K562 (cell line): ENCODE measurements around the gene WASF2. TPM values are rescaled to one million over a fixed set of nuclear protein-coding genes. Genes with fewer than 3 reads are reported as not detected.

Experiments used
- ATAC-seq: fragments of 200-7000 bp; cut with Tn5 transposase; 3 replicates; pipeline ENCODE4 v1.9.1; 2020; ENCODE audit warnings: moderate library complexity
- BruUV-seq: library from RNA; stranded (reverse); fragments of 400-500 nt; replicated peaks from 2 replicates; lab custom pipeline; 2021; lab: Mats Ljungman, UMichigan
- CTCF ChIA-PET: fragments of 300-600 bp; formaldehyde crosslinking; extraction: SDS; loops from one replicate; lab custom pipeline; 2021; ENCODE audit warnings: low intra/inter-chr PET ratio; lab: Yijun Ruan, JAX
- POLR2A ChIA-PET: fragments of 300-600, 350-650 bp; sonication (Branson Sonifier 250); formaldehyde crosslinking; extraction: SDS; loops from one replicate; lab custom pipeline; 2021; ENCODE audit warnings: antibody characterized with exemption, inconsistent platforms; lab: Yijun Ruan, JAX
- DNase-seq, 4 experiments: peaks; one replicate each; pipeline versions ENCODE4 v3.0.0 to v3.0.0-alpha.2; 2011 to 2018; ENCODE audit warnings: low spot score in 3 of 4, mixed read lengths in 3 of 4; ENCODE audit errors: extremely low read depth in 1 of 4
- FAIRE-seq: peaks from 2 replicates; lab custom pipeline; 2011; peaks lifted over from hg19 to GRCh38; lab: Jason Lieb, UNC
- H2AFZ ChIP-seq: 2 replicates; pipeline ENCODE4 v1.6.0; 2011; ENCODE audit warnings: low read depth, low read length, control low read depth, inconsistent platforms
- H3K27ac ChIP-seq: fragments of 200-600 bp; 3 replicates; pipeline ENCODE4 v1.8.0; 2011; ENCODE audit warnings: low read depth, mild to moderate bottlenecking, control low read depth, inconsistent platforms, low read length, moderate library complexity, mixed read lengths; ENCODE audit errors: extremely low read depth
- H3K27me3 ChIP-seq, 2 experiments: fragments of 300-600 bp in 1 of 2; 2 replicates in 1 of 2; 3 replicates in 1 of 2; pipeline versions ENCODE4 v1.6.0 to v1.8.0; 2011; ENCODE audit warnings: inconsistent platforms in 2 of 2, low read length in 2 of 2, mild to moderate bottlenecking in 1 of 2, mixed read lengths in 1 of 2, moderate library complexity in 1 of 2; ENCODE audit not compliant: control insufficient read depth in 2 of 2, insufficient read depth in 2 of 2
- H3K36me3 ChIP-seq: fragments of 300-600 bp; 3 replicates; pipeline ENCODE4 v1.8.0; 2011; ENCODE audit warnings: mild to moderate bottlenecking, low read length, inconsistent platforms; ENCODE audit not compliant: control insufficient read depth, insufficient read depth
- H3K4me1 ChIP-seq, 2 experiments: fragments of 200-600 bp in 1 of 2; replicated peaks in 1 of 2; 2 replicates in 1 of 2; 3 replicates in 1 of 2; pipeline versions ENCODE4 v1.5.1 to v1.8.0; 2011; ENCODE audit warnings: inconsistent platforms in 2 of 2, low read length in 2 of 2, mild to moderate bottlenecking in 1 of 2, mixed read lengths in 1 of 2, moderate library complexity in 1 of 2; ENCODE audit not compliant: control insufficient read depth in 2 of 2, insufficient read depth in 2 of 2
- H3K4me2 ChIP-seq: 2 replicates; pipeline ENCODE4 v1.6.1; 2011; ENCODE audit warnings: low read length, control low read depth, inconsistent platforms, mixed read lengths; ENCODE audit not compliant: insufficient read depth
- H3K4me3 ChIP-seq: fragments of 200-600 bp; sonication (generic), shearing (Covaris generic); 2 replicates; pipeline ENCODE4 v1.5.1; 2016; ENCODE audit warnings: control low read depth, inconsistent platforms
- H3K79me2 ChIP-seq: fragments of 200-600 bp; 3 replicates; pipeline ENCODE4 v1.8.0; 2011; ENCODE audit warnings: low read length, inconsistent platforms; ENCODE audit not compliant: control insufficient read depth, insufficient read depth
- H3K9ac ChIP-seq, 2 experiments: 2 replicates each; pipeline versions ENCODE4 v1.6.0 to v1.6.1; 2011; ENCODE audit warnings: low read depth in 2 of 2, low read length in 2 of 2, control low read depth in 1 of 2, inconsistent platforms in 1 of 2, mild to moderate bottlenecking in 1 of 2, mixed read lengths in 1 of 2; ENCODE audit not compliant: insufficient read depth in 1 of 2
- H3K9me1 ChIP-seq: one replicate; pipeline ENCODE4 v1.6.0; 2011; ENCODE audit warnings: inconsistent platforms, mild to moderate bottlenecking, low read length, moderate library complexity; ENCODE audit not compliant: control insufficient read depth, insufficient read depth
- H3K9me3 ChIP-seq: replicated peaks from 2 replicates; pipeline ENCODE4 v1.5.1; 2011; ENCODE audit warnings: low read depth, low read length, inconsistent platforms; ENCODE audit not compliant: control insufficient read depth, insufficient read depth
- H4K20me1 ChIP-seq: replicated peaks from 2 replicates; pipeline ENCODE4 v1.6.1; 2011; ENCODE audit warnings: low read length, inconsistent platforms, mixed read lengths; ENCODE audit not compliant: control insufficient read depth, insufficient read depth
- CTBP1 ChIP-seq: fragments of 450-650 bp; IDR thresholded peaks from 2 replicates; pipeline ENCODE4 v1.6.1; 2016; ENCODE audit warnings: borderline replicate concordance
- MCM2 ChIP-seq: fragments of 450-650 bp; IDR thresholded peaks from 2 replicates; pipeline ENCODE4 v1.6.1; 2017; ENCODE audit warnings: low read depth, mild to moderate bottlenecking
- NFIC ChIP-seq: fragments of 450-650 bp; IDR thresholded peaks from 2 replicates; pipeline ENCODE4 v1.6.1; 2017; ENCODE audit warnings: mild to moderate bottlenecking, inconsistent platforms
- NFXL1 ChIP-seq: fragments of 450-650 bp; formaldehyde crosslinking; IDR thresholded peaks from 2 replicates; pipeline ENCODE4 v1.4.0; 2021; ENCODE audit warnings: mild to moderate bottlenecking
- RBFOX2 ChIP-seq: fragments of 200-400 bp; formaldehyde crosslinking; IDR thresholded peaks from 2 replicates; pipeline ENCODE4 v1.6.1; 2017; ENCODE audit warnings: low read depth, mild to moderate bottlenecking, low read length, moderate library complexity
- STAG1 ChIP-seq: sonication (generic); formaldehyde crosslinking; IDR thresholded peaks from 2 replicates; pipeline ENCODE4 v1.5.0; 2020; ENCODE audit warnings: missing genetic modification reagents, borderline replicate concordance
- TGIF2 ChIP-seq: sonication (generic); formaldehyde crosslinking; IDR thresholded peaks from 2 replicates; pipeline ENCODE4 v1.8.1; 2022; ENCODE audit warnings: mild to moderate bottlenecking, missing genetic modification reagents, moderate library complexity
- VEZF1 ChIP-seq: fragments of 200-800 bp; sonication (Bioruptor generic); IDR thresholded peaks from 2 replicates; pipeline ENCODE4 v1.6.1; 2017; ENCODE audit warnings: missing genetic modification characterization, missing compliant biosample characterization
- XRCC5 ChIP-seq: fragments of 200-400 bp; formaldehyde crosslinking; IDR thresholded peaks from 2 replicates; pipeline ENCODE4 v1.6.1; 2017; ENCODE audit warnings: low read depth, mild to moderate bottlenecking, low read length
- ZNF586 ChIP-seq: fragments of 450-650 bp; formaldehyde crosslinking; conservative IDR thresholded peaks from 2 replicates; pipeline ENCODE4 v1.4.0; 2020; ENCODE audit warnings: mild to moderate bottlenecking, moderate library complexity
- ZNF740 ChIP-seq, 3 experiments: fragments of 200-800 bp in 1 of 3; sonication (Bioruptor generic) in 1 of 3; sonication (generic) in 1 of 3; formaldehyde crosslinking in 1 of 3; IDR thresholded peaks; 2 replicates each; pipeline versions ENCODE4 v1.6.1 to v1.8.0; 2016 to 2022; ENCODE audit warnings: mild to moderate bottlenecking in 2 of 3, missing compliant biosample characterization in 2 of 3, missing genetic modification characterization in 2 of 3, missing genetic modification reagents in 1 of 3
- WGBS: fragments of 100-300 bp; shearing (Covaris generic); methylation state at CpG from one replicate; pipeline ENCODE4 v1.1.6; 2016; ENCODE audit warnings: low coverage, mixed read lengths; ENCODE audit not compliant: insufficient coverage; ENCODE audit errors: missing lambda C conversion rate; 5-methylcytosine and 5-hydroxymethylcytosine counted together
- in situ Hi-C: fragments of 300-500 bp; cut with MboI; formaldehyde crosslinking; loops from 4 replicates; pipeline ENCODE4 v1.15.0; 2018; ENCODE audit warnings: inconsistent platforms, mixed read lengths
- intact Hi-C: fragments of 100-400 bp; cut with micrococcal nuclease; formaldehyde crosslinking; loops from 2 replicates; pipeline ENCODE4 v1.14.2; 2022
- polyA plus RNA-seq, 8 experiments: library from polyadenylated mRNA; depleted of rRNA in 4 of 8; stranded (reverse) in 5 of 8; unstranded in 3 of 8; fragments of >200 nt; fragmentation: Nextera tagmentation in 2 of 8; fragmentation: Illumina TruSeq in 1 of 8; extraction: Ambion mirVana in 2 of 8; extraction: Trizol in 1 of 8; gene quantifications; 2 replicates each; pipeline versions ENCODE4 v1.2.1 to v1.2.3, GENCODE V29; 2011 to 2014; ENCODE audit warnings: inconsistent platforms in 1 of 8, missing spikeins in 1 of 8
- total RNA-seq, 7 experiments: library from RNA; depleted of rRNA in 6 of 7; stranded (reverse); fragments of >200 nt in 6 of 7; fragmentation: Illumina TruSeq in 2 of 7; extraction: Trizol in 2 of 7; gene quantifications; 2 replicates each; pipeline versions ENCODE4 v1.2.1 to v1.2.3, GENCODE V29; 2011 to 2021; ENCODE audit warnings: low replicate concordance in 1 of 7
- TF ChIP-seq, protein P1 (sequence below), 3 experiments: IDR thresholded peaks in 2 of 3; conservative IDR thresholded peaks in 1 of 3; 2 replicates each; pipeline ENCODE4 v1.5.1; 2011 to 2012; ENCODE audit warnings: low read length in 3 of 3, mild to moderate bottlenecking in 3 of 3, control low read depth in 2 of 3, improper control_type of control experiment in 1 of 3, inconsistent platforms in 1 of 3, low read depth in 1 of 3, mixed read lengths in 1 of 3, moderate library complexity in 1 of 3; ENCODE audit not compliant: insufficient read depth in 2 of 3
- TF ChIP-seq, protein P2 (sequence below): fragments of 250-450 bp; sonication (Bioruptor Pico); IDR thresholded peaks from 2 replicates; pipeline ENCODE4 v1.8.0; 2022; ENCODE audit warnings: inconsistent platforms, mild to moderate bottlenecking, moderate library complexity, borderline replicate concordance

WASF2 gene
- total and polyA plus RNA-seq, 9 of the 15 experiments (the other 6 are each of a cell fraction or from before 2014, with no cell fraction given) = 8.2 to 163 (median 31.2) TPM

DNA sequence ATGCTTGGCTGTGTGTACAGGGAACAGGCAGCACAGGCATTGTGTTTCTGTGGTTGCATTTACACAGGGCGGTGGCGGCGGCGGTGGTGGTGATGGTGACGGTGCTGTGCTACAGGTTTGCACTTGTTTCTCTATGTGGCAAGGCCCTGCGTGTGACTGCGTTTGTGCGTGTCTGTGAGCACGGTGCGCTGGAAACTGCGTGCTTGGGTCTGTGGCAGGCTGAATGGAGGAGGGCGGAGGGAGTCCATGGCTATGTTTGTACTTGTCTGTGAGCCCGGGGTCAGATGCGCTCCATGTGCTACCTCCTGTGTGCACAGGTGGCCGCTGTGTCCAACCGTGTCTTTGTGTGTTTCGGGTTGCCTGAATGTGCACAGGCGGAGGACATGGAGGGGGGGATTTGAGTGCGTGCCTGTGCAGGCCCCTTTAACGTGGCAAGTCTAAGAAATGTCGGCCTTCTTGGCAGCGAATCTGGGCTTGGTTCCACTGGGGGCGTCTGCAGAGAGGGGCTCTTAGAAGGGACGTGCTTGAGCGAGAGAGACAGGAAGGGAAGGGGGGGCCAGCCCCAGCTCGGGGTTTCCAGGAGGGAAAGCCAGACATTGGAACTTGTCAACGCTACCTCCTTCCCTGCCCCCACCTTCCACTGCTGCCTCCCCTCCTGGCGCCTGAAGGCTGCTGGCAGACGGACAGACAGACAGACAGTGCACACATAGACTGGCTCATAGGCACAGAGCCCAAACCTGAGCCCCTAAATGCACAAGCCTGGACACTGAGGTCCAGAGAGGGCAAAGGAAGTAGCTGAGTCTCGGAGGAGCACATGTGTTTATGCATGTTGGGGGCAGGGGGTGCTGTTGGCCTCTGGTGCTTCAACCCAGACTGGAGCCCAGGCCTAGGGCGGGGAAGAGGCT is 32.7 kb upstream of the WASF2 start:
- no peaks in the 10 kb centered on the region for H3K9me3 ChIP-seq
- intact Hi-C loops = loop anchor here (1.0 kb wide), 1 partner anchor 84 kb away; no protein-coding TSS in a partner anchor
- in situ Hi-C loops = no loop called here
- peaks cover 4% of the 10 kb centered on the region for H3K9me1 ChIP-seq
- ATAC-seq = peak; percentile 56
- H3K27ac ChIP-seq = peak overlapping the region; percentile 41
- peaks cover 25% of the 10 kb centered on the region for H3K79me2 ChIP-seq
- no peaks in the 10 kb centered on the region; the same call in 2 of the 3 replicates for H3K36me3 ChIP-seq
- no TSS peak for BruUV-seq
- ChIA-PET POLR2A (interaction anchor here (0.6 to 2.5 kb wide), 6 partner anchors 9 to 1345 kb away, joined by 3 to 7 read pairs (median 5); partner anchors contain the start of gene WASF2), CTCF (interaction anchor here (0.6 to 1.6 kb wide), 2 partner anchors 84 to 86 kb away, joined by 3 to 6 read pairs; no protein-coding TSS in a partner anchor)
- no peak for FAIRE-seq
- DNase-seq = peak; percentile 73 to 87 (median 82)
- 72% methylated on average over 27 of the region's 31 CpGs for WGBS
- H3K4me2 ChIP-seq = no peak overlapping the region; the same call in 1 of the 2 replicates
- H3K4me3 ChIP-seq = no peak overlapping the region
- H3K4me1 ChIP-seq = peaks cover 47 to 87% of the 10 kb centered on the region in 2 experiments
- no peaks in the 10 kb centered on the region for H4K20me1 ChIP-seq
- no peaks in the 10 kb centered on the region for H3K27me3 ChIP-seq
- H2AFZ ChIP-seq = peak overlapping the region; percentile 98
- H3K9ac ChIP-seq = peak overlapping the region; percentile 47 to 88; a peak in 3 of 4 replicates
- TF ChIP-seq CTBP1 (0 out of 2 replicates have a peak, but pooled peaks have one; percentile 19), RBFOX2 (0 out of 2 replicates have a peak, but pooled peaks have one; percentile 20), VEZF1 (peak; percentile 42), NFIC (0 out of 2 replicates have a peak, but pooled peaks have one; percentile 2), STAG1 (CRISPR knock-in tag) (no peak), TGIF2 (CRISPR knock-in tag) (no peak), ZNF740 (CRISPR knock-in tag; IDR thresholded peaks at IDR 0.05) (peak; percentile 10; the same call in 1 of the 2 replicates), ZNF740 (tag; IDR thresholded peaks at IDR 0.05) (no peak), MCM2 (no peak), NFXL1 (no peak), XRCC5 (0 out of 2 replicates have a peak, but pooled peaks have one; percentile 38), ZNF586 (CRISPR knock-in tag) (no peak)
- TF ChIP-seq, protein P1, sequence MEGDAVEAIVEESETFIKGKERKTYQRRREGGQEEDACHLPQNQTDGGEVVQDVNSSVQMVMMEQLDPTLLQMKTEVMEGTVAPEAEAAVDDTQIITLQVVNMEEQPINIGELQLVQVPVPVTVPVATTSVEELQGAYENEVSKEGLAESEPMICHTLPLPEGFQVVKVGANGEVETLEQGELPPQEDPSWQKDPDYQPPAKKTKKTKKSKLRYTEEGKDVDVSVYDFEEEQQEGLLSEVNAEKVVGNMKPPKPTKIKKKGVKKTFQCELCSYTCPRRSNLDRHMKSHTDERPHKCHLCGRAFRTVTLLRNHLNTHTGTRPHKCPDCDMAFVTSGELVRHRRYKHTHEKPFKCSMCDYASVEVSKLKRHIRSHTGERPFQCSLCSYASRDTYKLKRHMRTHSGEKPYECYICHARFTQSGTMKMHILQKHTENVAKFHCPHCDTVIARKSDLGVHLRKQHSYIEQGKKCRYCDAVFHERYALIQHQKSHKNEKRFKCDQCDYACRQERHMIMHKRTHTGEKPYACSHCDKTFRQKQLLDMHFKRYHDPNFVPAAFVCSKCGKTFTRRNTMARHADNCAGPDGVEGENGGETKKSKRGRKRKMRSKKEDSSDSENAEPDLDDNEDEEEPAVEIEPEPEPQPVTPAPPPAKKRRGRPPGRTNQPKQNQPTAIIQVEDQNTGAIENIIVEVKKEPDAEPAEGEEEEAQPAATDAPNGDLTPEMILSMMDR (IDR thresholded peaks at IDR 0.05 in 2 of 3, conservative IDR thresholded peaks at IDR 0.05 in 1 of 3; ENCODE audit: insufficient read depth in 2 of 3, low read depth in 1 of 3, low read length in 3 of 3) = peak; percentile 74 to 78 (median 77)
- TF ChIP-seq, protein P2, sequence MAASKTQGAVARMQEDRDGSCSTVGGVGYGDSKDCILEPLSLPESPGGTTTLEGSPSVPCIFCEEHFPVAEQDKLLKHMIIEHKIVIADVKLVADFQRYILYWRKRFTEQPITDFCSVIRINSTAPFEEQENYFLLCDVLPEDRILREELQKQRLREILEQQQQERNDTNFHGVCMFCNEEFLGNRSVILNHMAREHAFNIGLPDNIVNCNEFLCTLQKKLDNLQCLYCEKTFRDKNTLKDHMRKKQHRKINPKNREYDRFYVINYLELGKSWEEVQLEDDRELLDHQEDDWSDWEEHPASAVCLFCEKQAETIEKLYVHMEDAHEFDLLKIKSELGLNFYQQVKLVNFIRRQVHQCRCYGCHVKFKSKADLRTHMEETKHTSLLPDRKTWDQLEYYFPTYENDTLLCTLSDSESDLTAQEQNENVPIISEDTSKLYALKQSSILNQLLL (CRISPR knock-in tag) = no peak
